WERI-Rb-1 (cell line): ENCODE data around the gene FGFR3.

Source experiments
- DNase-seq: peaks from one replicate; pipeline ENCODE4 v3.0.0-alpha.2; 2020
- H3K27ac ChIP-seq: fragments of 250-450 bp; sonication (Bioruptor Pico); 2 replicates; pipeline ENCODE4 v1.5.1; 2020; ENCODE audit warnings: mild to moderate bottlenecking, moderate library complexity
- H3K27me3 ChIP-seq: fragments of 250-450 bp; sonication (Bioruptor Pico); 2 replicates; pipeline ENCODE4 v1.5.1; 2021; ENCODE audit warnings: mild to moderate bottlenecking, low read depth, moderate library complexity; ENCODE audit not compliant: insufficient read depth, severe bottlenecking
- H3K36me3 ChIP-seq: fragments of 250-450 bp; sonication (Bioruptor Pico); 2 replicates; pipeline ENCODE4 v1.5.1; 2020; ENCODE audit warnings: mild to moderate bottlenecking, moderate library complexity
- H3K4me3 ChIP-seq: 2 replicates; pipeline ENCODE4 v1.5.1; 2011; ENCODE audit warnings: low read depth, mild to moderate bottlenecking, control low read depth, low read length
- H3K9me3 ChIP-seq: fragments of 250-450 bp; sonication (Bioruptor Pico); 2 replicates; pipeline ENCODE4 v1.5.1; 2021; ENCODE audit warnings: mild to moderate bottlenecking, moderate library complexity; ENCODE audit not compliant: severe bottlenecking
- CTCF ChIP-seq: IDR thresholded peaks from 2 replicates; pipeline ENCODE4 v1.5.1; 2011; ENCODE audit warnings: low read depth, mild to moderate bottlenecking, control low read depth, inconsistent platforms, low read length

FGFR3 gene

GRCh38 chr4:1764670-1765069 is 28.4 kb upstream of the FGFR3 start:
- DNase-seq: no peak
- H3K36me3 ChIP-seq: no peaks in the 10 kb centered on the region
- no peaks in the 10 kb centered on the region for H3K9me3 ChIP-seq
- no peak for TF ChIP-seq CTCF
- H3K27me3 ChIP-seq: no peaks in the 10 kb centered on the region
- H3K4me3 ChIP-seq: no peak overlapping the region
- no peak overlapping the region for H3K27ac ChIP-seq

- no peak for DNase-seq
- TF ChIP-seq CTCF: no peak
- H3K9me3 ChIP-seq: no peaks in the 10 kb centered on the region
- no peaks in the 10 kb centered on the region for H3K27me3 ChIP-seq
- H3K4me3 ChIP-seq: no peak overlapping the region
- H3K36me3 ChIP-seq: no peaks in the 10 kb centered on the region
- H3K27ac ChIP-seq: no peak overlapping the region; the same call in 1 of the 2 replicates
These were observed 27.6 kb upstream of the FGFR3 start for GRCh38 chr4:1765409-1766072.

- no peaks in the 10 kb centered on the region for H3K9me3 ChIP-seq
- H3K36me3 ChIP-seq: no peaks in the 10 kb centered on the region
- H3K27ac ChIP-seq: peak overlapping the region; percentile 75
- peak; percentile 56 for DNase-seq
- TF ChIP-seq CTCF: no peak
- H3K4me3 ChIP-seq: peak overlapping the region; percentile 25
- H3K27me3 ChIP-seq: no peaks in the 10 kb centered on the region
These were observed 26.7 kb upstream of the FGFR3 start for GRCh38 chr4:1766106-1767060.

GRCh38 chr4:1767061-1767769 is 25.9 kb upstream of the FGFR3 start:
- peak; percentile 77 for DNase-seq
- peak overlapping the region; percentile 75 for H3K27ac ChIP-seq
- TF ChIP-seq CTCF: no peak
- no peaks in the 10 kb centered on the region for H3K27me3 ChIP-seq
- H3K9me3 ChIP-seq: no peaks in the 10 kb centered on the region
- H3K4me3 ChIP-seq: peak overlapping the region; percentile 41
- no peaks in the 10 kb centered on the region for H3K36me3 ChIP-seq

- peak; percentile 90 for DNase-seq
- peak overlapping the region; percentile 41 for H3K4me3 ChIP-seq
These were observed 25.2 kb upstream of the FGFR3 start for GRCh38 chr4:1767770-1768366.

More at GRCh38 chr4:1767770-1768366, 25.2 kb upstream of the FGFR3 start:
- TF ChIP-seq CTCF: peak; percentile 75
- H3K9me3 ChIP-seq: no peaks in the 10 kb centered on the region
- H3K27ac ChIP-seq: peak overlapping the region; percentile 20
- H3K36me3 ChIP-seq: no peaks in the 10 kb centered on the region
- H3K27me3 ChIP-seq: no peaks in the 10 kb centered on the region
